K562 (cell line): ENCODE results near the gene PAQR4. TPM values are rescaled to one million over a fixed set of nuclear protein-coding genes. Genes with fewer than 3 reads are reported as not detected.

ENCODE experiments used
- BDP1 ChIP-seq: IDR thresholded peaks from 3 replicates; pipeline ENCODE4 v1.6.1; 2011; ENCODE audit not compliant: insufficient read length, insufficient read depth
- HEY1 ChIP-seq: fragments of 250-450 bp; sonication (Bioruptor Pico); IDR thresholded peaks from 2 replicates; pipeline ENCODE4 v1.5.0; 2020; ENCODE audit warnings: mild to moderate bottlenecking, moderate library complexity, borderline replicate concordance
- KDM1A ChIP-seq, 2 experiments: fragments of 450-650 bp; IDR thresholded peaks; 2 replicates each; pipeline ENCODE4 v1.6.1; 2016; ENCODE audit warnings: mild to moderate bottlenecking in 2 of 2
- KLF13 ChIP-seq: fragments of 450-650 bp; IDR thresholded peaks from 2 replicates; pipeline ENCODE4 v1.6.1; 2016; ENCODE audit warnings: missing genetic modification characterization, low read depth, mild to moderate bottlenecking, missing compliant biosample characterization, moderate library complexity, borderline replicate concordance
- KLF16 ChIP-seq: IDR thresholded peaks from 2 replicates; pipeline ENCODE4 v1.6.1; 2016; ENCODE audit warnings: antibody characterized with exemption
- MYNN ChIP-seq, 2 experiments: sonication (generic); formaldehyde crosslinking in 1 of 2; IDR thresholded peaks; 2 replicates each; pipeline versions ENCODE4 v1.5.0 to v1.6.1; 2016 to 2020; ENCODE audit warnings: antibody characterized with exemption in 1 of 2, missing genetic modification reagents in 1 of 2
- REST ChIP-seq, 2 experiments: fragments of 450-650 bp; formaldehyde crosslinking in 1 of 2; IDR thresholded peaks; 2 replicates each; pipeline versions ENCODE4 v1.4.0 to v1.6.1; 2014 to 2020; ENCODE audit warnings: mild to moderate bottlenecking in 2 of 2, borderline replicate concordance in 1 of 2, low read depth in 1 of 2
- ZBTB2 ChIP-seq: fragments of 450-650 bp; IDR thresholded peaks from 2 replicates; pipeline ENCODE4 v1.6.1; 2016; ENCODE audit warnings: antibody characterized with exemption
- ZHX1 ChIP-seq: fragments of 150-350 bp; conservative IDR thresholded peaks from 2 replicates; pipeline ENCODE4 v1.6.1; 2014; ENCODE audit warnings: low read length
- ZNF224 ChIP-seq: sonication (generic); formaldehyde crosslinking; IDR thresholded peaks from 2 replicates; pipeline ENCODE4 v1.8.0; 2022; ENCODE audit warnings: mild to moderate bottlenecking, missing genetic modification reagents
- ZNF274 ChIP-seq: IDR thresholded peaks from 2 replicates; pipeline ENCODE4 v1.6.1; 2011; ENCODE audit warnings: low read depth, mild to moderate bottlenecking, low read length, moderate library complexity, borderline replicate concordance
- ZNF316 ChIP-seq: fragments of 450-650 bp; IDR thresholded peaks from 2 replicates; pipeline ENCODE4 v1.6.1; 2016
- ZNF76 ChIP-seq: fragments of 250-450 bp; sonication (Bioruptor Pico); IDR thresholded peaks from 2 replicates; pipeline ENCODE4 v1.4.0; 2020; ENCODE audit warnings: mild to moderate bottlenecking, moderate library complexity, borderline replicate concordance
- ZNF766 ChIP-seq: fragments of 200-800 bp; sonication (Bioruptor generic); conservative IDR thresholded peaks from 2 replicates; pipeline ENCODE4 v1.6.1; 2016; ENCODE audit warnings: missing genetic modification characterization, missing compliant biosample characterization
- polyA plus RNA-seq, 8 experiments: library from polyadenylated mRNA; depleted of rRNA in 4 of 8; stranded (reverse) in 5 of 8; unstranded in 3 of 8; fragments of >200 nt; fragmentation: Nextera tagmentation in 2 of 8; fragmentation: Illumina TruSeq in 1 of 8; extraction: Ambion mirVana in 2 of 8; extraction: Trizol in 1 of 8; gene quantifications; 2 replicates each; pipeline versions ENCODE4 v1.2.1 to v1.2.3, GENCODE V29; 2011 to 2014; ENCODE audit warnings: inconsistent platforms in 1 of 8, missing spikeins in 1 of 8
- total RNA-seq, 7 experiments: library from RNA; depleted of rRNA in 6 of 7; stranded (reverse); fragments of >200 nt in 6 of 7; fragmentation: Illumina TruSeq in 2 of 7; extraction: Trizol in 2 of 7; gene quantifications; 2 replicates each; pipeline versions ENCODE4 v1.2.1 to v1.2.3, GENCODE V29; 2011 to 2021; ENCODE audit warnings: low replicate concordance in 1 of 7

Gene PAQR4
- total and polyA plus RNA-seq, 9 of the 15 experiments (the other 6 are each of a cell fraction or from before 2014, with no cell fraction given) = 0.62 to 40.4 (median 19.5) TPM

- TF ChIP-seq ZNF766 (CRISPR knock-in tag) (no peak), ZBTB2 (0 out of 2 replicates have a peak, but pooled peaks have one; percentile 60), KLF13 (tag) (no peak), KLF16 (peak; percentile 3; the same call in 1 of the 2 replicates), HEY1 (CRISPR knock-in tag) (no peak), ZNF274 (no peak), ZNF224 (CRISPR knock-in tag) (no peak), ZNF316 (no peak), BDP1 (no peak), KDM1A (IDR thresholded peaks at IDR 0.05) (peak in 1 of 2 experiments; percentile 38; a peak in 1 of 4 replicates), REST (IDR thresholded peaks at IDR 0.05; ENCODE audit: borderline replicate concordance) (no peak), REST (CRISPR knock-in tag; IDR thresholded peaks at IDR 0.05; ENCODE audit: low read depth) (no peak), MYNN (IDR thresholded peaks at IDR 0.05) (no peak), MYNN (CRISPR knock-in tag; IDR thresholded peaks at IDR 0.05) (no peak), ZHX1 (no peak), ZNF76 (CRISPR knock-in tag) (no peak)
Measured at GRCh38 chr16:2981899-2982250, 12.7 kb downstream of the PAQR4 start (continued).
